SU-DHL-6 (cell line): ENCODE data around the gene GPR162.

Experiments used
- H2AFZ ChIP-seq: fragments of 200-600 bp; sonication (generic); 2 replicates; pipeline ENCODE4 v1.6.1; 2014; ENCODE audit warnings: low read depth, mild to moderate bottlenecking, moderate library complexity, mixed read lengths, antibody characterized with exemption, low read length; ENCODE audit not compliant: severe bottlenecking
- H3F3A ChIP-seq: fragments of 200-600 bp; shearing (Covaris generic); 2 replicates; pipeline ENCODE4 v1.6.0; 2016; ENCODE audit warnings: antibody characterized with exemption, mild to moderate bottlenecking; ENCODE audit not compliant: insufficient read depth
- H3K27ac ChIP-seq: fragments of 200-600 bp; sonication (generic); 2 replicates; pipeline ENCODE4 v1.5.1; 2016; ENCODE audit warnings: low read depth, mild to moderate bottlenecking, low read length, moderate library complexity, mixed read lengths
- H3K27me3 ChIP-seq: fragments of 200-600 bp; sonication (generic), shearing (Covaris generic); 2 replicates; pipeline ENCODE4 v1.6.0; 2014; ENCODE audit warnings: mild to moderate bottlenecking, low read length
- H3K36me3 ChIP-seq: fragments of 200-600 bp; sonication (generic); 2 replicates; pipeline ENCODE4 v1.6.1; 2014; ENCODE audit warnings: mild to moderate bottlenecking, low read length, mixed read lengths
- H3K4me2 ChIP-seq: fragments of 300-600, 200-600 bp; shearing (Covaris generic), sonication (generic); 2 replicates; pipeline ENCODE4 v1.6.0; 2014; ENCODE audit warnings: low read length, low read depth, mild to moderate bottlenecking; ENCODE audit not compliant: poor library complexity, severe bottlenecking
- H3K4me3 ChIP-seq: fragments of 200-600 bp; sonication (generic); 2 replicates; pipeline ENCODE4 v1.5.1; 2014; ENCODE audit warnings: antibody characterized with exemption, low read length, mild to moderate bottlenecking, mixed read lengths; ENCODE audit not compliant: insufficient read depth, poor library complexity, severe bottlenecking
- H3K79me2 ChIP-seq: fragments of 200-600 bp; sonication (generic); 2 replicates; pipeline ENCODE4 v1.6.1; 2014; ENCODE audit warnings: mild to moderate bottlenecking, low read length, moderate library complexity; ENCODE audit not compliant: insufficient read depth
- H3K9ac ChIP-seq: fragments of 200-600 bp; sonication (generic); 2 replicates; pipeline ENCODE4 v1.7.0; 2014; ENCODE audit warnings: mild to moderate bottlenecking, low read length
- H3K9me2 ChIP-seq: fragments of 200-600 bp; sonication (generic); replicated peaks from 2 replicates; pipeline ENCODE4 v1.6.1; 2014; ENCODE audit warnings: low read length; ENCODE audit not compliant: insufficient read depth
- H3K9me3 ChIP-seq: fragments of 200-600 bp; sonication (generic); 2 replicates; pipeline ENCODE4 v1.6.1; 2014; ENCODE audit warnings: low read length, mixed read lengths; ENCODE audit not compliant: insufficient read depth
- H4K20me1 ChIP-seq: fragments of 200-600 bp; sonication (generic); 2 replicates; pipeline ENCODE4 v1.6.1; 2014; ENCODE audit warnings: low read depth, mild to moderate bottlenecking, antibody characterized with exemption, low read length, moderate library complexity, mixed read lengths
- EZH2phosphoT487 ChIP-seq: fragments of 200-600 bp; sonication (generic), shearing (Covaris generic); conservative IDR thresholded peaks from 2 replicates; pipeline ENCODE4 v1.6.1; 2018; ENCODE audit warnings: mild to moderate bottlenecking, antibody characterized with exemption, low read length, moderate library complexity, mixed read lengths
- TF ChIP-seq, protein P1 (sequence below): fragments of 200-600 bp; sonication (generic); IDR thresholded peaks from one replicate; pipeline ENCODE4 v1.5.1; 2017; ENCODE audit warnings: antibody characterized with exemption, mild to moderate bottlenecking, low read length, moderate library complexity; ENCODE audit not compliant: insufficient read depth, poor library complexity, severe bottlenecking

Gene GPR162

DNA sequence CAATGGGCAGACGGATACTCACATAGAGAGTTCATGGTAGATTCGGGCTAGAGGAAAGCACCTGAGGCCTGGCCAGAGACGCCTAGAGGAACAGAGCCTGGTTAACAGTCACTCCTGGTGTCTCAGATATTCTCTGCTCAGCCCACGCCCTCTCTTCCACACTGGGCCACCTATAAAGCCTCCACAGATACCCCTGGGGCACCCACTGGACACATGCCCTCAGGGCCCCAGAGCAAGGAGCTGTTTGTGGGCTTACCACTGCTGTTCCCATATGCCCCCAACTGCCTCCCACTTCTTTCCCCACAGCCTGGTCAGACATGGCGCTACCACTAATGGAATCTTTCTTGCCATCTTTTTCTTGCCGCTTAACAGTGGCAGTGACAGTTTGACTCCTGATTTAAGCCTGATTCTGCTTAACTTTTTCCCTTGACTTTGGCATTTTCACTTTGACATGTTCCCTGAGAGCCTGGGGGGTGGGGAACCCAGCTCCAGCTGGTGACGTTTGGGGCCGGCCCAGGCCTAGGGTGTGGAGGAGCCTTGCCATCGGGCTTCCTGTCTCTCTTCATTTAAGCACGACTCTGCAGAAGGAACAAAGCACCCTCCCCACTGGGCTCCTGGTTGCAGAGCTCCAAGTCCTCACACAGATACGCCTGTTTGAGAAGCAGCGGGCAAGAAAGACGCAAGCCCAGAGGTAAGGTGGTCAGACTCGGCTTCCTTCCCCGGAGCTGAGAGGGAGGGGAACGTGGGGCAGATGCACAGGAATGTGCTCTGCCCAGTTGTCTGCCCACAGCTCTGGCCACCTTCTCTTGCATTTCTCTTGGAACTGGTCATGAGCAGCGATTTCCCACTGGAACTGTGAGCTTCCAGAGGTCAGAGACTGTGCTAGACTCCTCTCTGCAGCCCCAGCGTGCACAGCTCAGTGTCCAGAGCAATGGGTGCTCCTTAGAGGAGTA lies 32.4 kb upstream of the GPR162 start, which contains the start of gene CD4:
Gene CD4 (plus strand): TSS at position 557 of the 953 bp plus-strand sequence. CDS start 10,611 bp downstream, outside the sequence.
- no peaks in the 10 kb centered on the region for H3K9me2 ChIP-seq
- no peaks in the 10 kb centered on the region for H3K9me3 ChIP-seq
- H3F3A ChIP-seq: no peaks in the 10 kb centered on the region
- no peak within 1 kb of the TSS for H3K9ac ChIP-seq
- no peak within 1 kb of the TSS for H2AFZ ChIP-seq
- H3K27ac ChIP-seq: no peak within 1 kb of the TSS
- H3K27me3 ChIP-seq: no peaks in the 10 kb centered on the region
- no peaks in the 10 kb centered on the region for H4K20me1 ChIP-seq
- no peak within 1 kb of the TSS for H3K4me2 ChIP-seq
- TF ChIP-seq, protein P1, sequence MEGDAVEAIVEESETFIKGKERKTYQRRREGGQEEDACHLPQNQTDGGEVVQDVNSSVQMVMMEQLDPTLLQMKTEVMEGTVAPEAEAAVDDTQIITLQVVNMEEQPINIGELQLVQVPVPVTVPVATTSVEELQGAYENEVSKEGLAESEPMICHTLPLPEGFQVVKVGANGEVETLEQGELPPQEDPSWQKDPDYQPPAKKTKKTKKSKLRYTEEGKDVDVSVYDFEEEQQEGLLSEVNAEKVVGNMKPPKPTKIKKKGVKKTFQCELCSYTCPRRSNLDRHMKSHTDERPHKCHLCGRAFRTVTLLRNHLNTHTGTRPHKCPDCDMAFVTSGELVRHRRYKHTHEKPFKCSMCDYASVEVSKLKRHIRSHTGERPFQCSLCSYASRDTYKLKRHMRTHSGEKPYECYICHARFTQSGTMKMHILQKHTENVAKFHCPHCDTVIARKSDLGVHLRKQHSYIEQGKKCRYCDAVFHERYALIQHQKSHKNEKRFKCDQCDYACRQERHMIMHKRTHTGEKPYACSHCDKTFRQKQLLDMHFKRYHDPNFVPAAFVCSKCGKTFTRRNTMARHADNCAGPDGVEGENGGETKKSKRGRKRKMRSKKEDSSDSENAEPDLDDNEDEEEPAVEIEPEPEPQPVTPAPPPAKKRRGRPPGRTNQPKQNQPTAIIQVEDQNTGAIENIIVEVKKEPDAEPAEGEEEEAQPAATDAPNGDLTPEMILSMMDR: no peak
- TF ChIP-seq EZH2phosphoT487: no peak
- no peaks in the 10 kb centered on the region for H3K79me2 ChIP-seq
- no peaks in the 10 kb centered on the region for H3K36me3 ChIP-seq
- H3K4me3 ChIP-seq: no peak within 1 kb of the TSS

DNA sequence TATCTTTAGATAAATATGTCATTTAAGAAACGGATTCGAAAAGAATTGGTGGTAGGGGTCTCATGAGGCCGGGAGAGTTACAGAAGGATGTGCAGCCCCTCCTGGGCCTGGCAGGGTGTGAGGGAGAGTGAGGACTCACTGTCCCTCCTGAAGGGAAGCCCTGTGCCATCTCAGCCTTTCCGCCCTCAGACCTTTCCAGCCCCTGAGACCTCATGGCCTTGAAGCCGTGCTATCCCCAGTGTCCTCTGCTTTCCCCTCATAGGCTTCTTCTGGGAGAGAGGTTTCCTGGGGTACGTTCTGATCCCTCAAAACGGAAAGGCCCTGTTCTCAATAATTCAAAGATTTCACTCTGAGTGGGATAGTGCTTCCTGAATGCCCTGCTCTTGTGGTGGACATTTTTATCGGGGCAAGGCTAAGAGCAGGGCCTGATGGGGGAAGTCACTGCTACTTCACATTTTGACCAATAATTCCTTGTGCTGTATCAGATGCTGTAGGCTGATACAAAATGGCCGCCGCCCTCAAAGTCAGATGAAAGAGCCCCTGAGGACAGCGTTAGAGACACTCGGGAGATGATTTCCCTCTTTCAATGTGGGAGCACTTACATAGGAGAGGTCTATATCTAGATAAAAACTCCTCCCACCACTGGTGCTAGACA lies 31.0 kb upstream of the GPR162 start:
- H3K4me2 ChIP-seq: no peak overlapping the region
- H3F3A ChIP-seq: no peaks in the 10 kb centered on the region
- H3K4me3 ChIP-seq: no peak overlapping the region
- H2AFZ ChIP-seq: no peak overlapping the region
- no peaks in the 10 kb centered on the region for H3K27me3 ChIP-seq
- H4K20me1 ChIP-seq: no peaks in the 10 kb centered on the region
- H3K79me2 ChIP-seq: no peaks in the 10 kb centered on the region
- no peaks in the 10 kb centered on the region for H3K9me2 ChIP-seq
- TF ChIP-seq, protein P1: no peak
- no peak for TF ChIP-seq EZH2phosphoT487
- H3K9me3 ChIP-seq: no peaks in the 10 kb centered on the region
- no peak overlapping the region for H3K27ac ChIP-seq
- no peak overlapping the region for H3K9ac ChIP-seq
- H3K36me3 ChIP-seq: no peaks in the 10 kb centered on the region

DNA sequence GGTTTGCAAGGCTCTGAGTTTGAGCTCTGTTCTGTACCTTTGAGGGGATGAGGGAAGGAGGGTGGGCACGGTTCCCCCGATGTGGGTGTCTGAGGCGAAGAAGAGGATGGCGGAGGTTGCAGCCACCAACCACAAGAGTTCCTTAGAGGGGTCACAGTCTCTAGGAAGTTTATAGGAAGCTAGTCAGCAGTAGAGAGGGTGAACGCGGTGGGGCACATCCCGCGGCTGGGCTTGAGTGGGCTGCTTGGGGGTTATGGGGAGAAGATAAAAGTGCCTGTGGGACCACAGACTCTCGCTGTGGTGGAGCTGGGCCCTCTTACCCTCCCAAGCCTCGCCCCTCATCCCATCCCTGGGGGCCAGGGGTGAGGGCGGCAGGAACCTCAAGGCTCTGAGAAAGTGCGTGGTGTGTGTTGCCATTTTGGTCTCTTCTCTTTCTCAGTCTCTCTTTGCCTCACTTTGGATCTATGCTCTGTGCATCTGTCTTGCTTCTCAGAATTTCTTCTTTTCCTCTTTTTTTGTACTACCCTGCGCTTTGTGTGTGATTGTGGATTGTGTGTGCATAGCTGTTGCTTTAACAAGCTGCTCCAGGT lies 29.6 kb upstream of the GPR162 start:
- Histone ChIP-seq H3F3A (no peaks in the 10 kb centered on the region), H3K79me2 (no peaks in the 10 kb centered on the region), H3K9me2 (no peaks in the 10 kb centered on the region), H3K27me3 (no peaks in the 10 kb centered on the region), H3K4me2 (no peak overlapping the region), H3K9me3 (no peaks in the 10 kb centered on the region), H3K27ac (no peak overlapping the region), H3K4me3 (no peak overlapping the region), H3K9ac (no peak overlapping the region), H4K20me1 (no peaks in the 10 kb centered on the region), H3K36me3 (no peaks in the 10 kb centered on the region), H2AFZ (no peak overlapping the region)
- TF ChIP-seq EZH2phosphoT487: no peak
- TF ChIP-seq, protein P1: no peak
